C4-2B (cell line): ENCODE measurements around the gene AMER3.

Experiments used
- H3K27ac ChIP-seq: fragments of 450-650 bp; 2 replicates; pipeline ENCODE4 v1.5.1; 2017
- CTCF ChIP-seq: fragments of 450-650 bp; conservative IDR thresholded peaks from 2 replicates; pipeline ENCODE4 v1.5.1; 2017; ENCODE audit warnings: mild to moderate bottlenecking
- ZFX ChIP-seq: fragments of 450-650 bp; IDR thresholded peaks from 2 replicates; pipeline ENCODE4 v1.6.1; 2017

The AMER3 gene

GRCh38 chr2:130814931-130815680 is 59.8 kb downstream of the AMER3 start:
- H3K27ac ChIP-seq, result no peak overlapping the region
- TF ChIP-seq ZFX (no peak), CTCF (no peak)
